ENCODE measurements around the gene PLBD1. TPM values are rescaled to one million over a fixed set of nuclear protein-coding genes. Genes with fewer than 3 reads are reported as not detected.

Gene PLBD1
- total RNA-seq, 1 experiment from 2014 or later: 0.30 TPM

DNA sequence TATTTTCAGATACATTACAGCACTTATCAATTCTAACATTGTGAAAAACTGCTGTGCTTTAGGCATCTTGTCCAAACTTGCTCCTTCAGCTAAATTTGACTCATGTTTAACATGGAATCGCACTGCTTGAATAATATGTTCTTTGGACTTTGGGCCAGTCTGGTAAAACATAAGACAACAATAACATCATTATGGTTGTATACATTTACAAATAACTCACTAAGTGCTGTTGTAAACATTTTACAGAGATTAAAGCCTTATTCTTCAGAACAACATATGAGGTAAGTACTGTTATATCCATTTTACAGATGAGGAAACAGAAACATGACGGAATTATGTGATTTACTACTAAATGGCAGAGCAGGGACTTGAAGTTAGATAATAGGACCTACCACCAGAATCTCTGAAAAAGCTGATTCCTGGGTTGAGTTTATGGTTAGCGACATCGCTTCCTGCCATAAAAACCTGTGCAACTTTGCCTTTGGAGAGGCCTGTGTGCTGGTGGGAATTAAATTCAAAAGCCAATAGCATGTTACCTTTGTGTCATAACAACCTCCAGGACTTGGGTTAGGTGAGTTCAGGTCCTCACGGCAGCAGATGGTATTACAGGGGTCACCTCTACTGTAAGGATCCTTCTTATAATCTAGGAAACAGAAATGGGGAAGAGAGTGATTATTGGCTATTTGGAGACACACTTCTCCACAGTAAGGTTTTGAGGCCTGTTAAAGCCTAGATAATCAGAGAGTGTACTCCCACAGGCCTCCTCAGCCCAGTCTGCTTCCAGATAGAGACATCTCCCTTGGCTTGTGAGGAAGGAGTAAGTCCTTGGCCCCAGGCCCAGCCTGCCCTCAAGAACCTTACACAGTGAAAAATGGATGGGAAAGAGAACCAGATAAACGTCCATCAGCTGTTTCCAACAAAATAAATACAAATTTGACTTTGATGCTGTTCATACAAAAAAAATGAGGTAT is 61.8 kb downstream of the PLBD1 start (continued):
- TF ChIP-seq JUND (IDR thresholded peaks at IDR 0.05): no peak

DNA sequence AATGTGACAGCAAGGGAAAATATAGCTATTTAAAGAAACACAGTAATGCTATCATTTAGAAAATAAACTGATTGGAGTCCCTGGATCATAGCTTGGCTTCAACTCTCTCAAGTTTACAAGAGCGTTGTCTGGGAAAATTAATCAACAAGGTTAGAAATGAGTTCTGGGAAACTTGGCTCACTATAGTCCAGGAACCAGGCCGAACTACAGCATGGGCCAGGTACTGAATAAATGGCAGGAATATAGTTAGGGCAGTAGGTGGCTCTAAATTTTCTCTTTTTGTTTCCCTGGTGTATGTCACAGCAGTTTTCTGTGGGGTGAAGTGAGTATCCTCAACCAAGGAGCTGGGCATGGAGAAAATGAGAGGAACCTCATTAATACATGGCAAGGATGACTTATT is 72.4 kb downstream of the PLBD1 start:
- no peak overlapping the region for H3K4me2 ChIP-seq (ENCODE audit: low read length)
- intact Hi-C loops (cut with micrococcal nuclease): no loop called here
- ChIA-PET POLR2A (no interaction called here), RAD21 (ENCODE audit: low non-redundant PET in 1 of 2, low total read pairs in 2 of 2, uncharacterized antibody in 2 of 2, unreplicated experiment in 2 of 2) (no interaction called here), CTCF (no interaction called here)
- peaks cover 5 to 12% of the 10 kb centered on the region in 2 experiments; a peak in 2 of 4 replicates for H3K36me3 ChIP-seq (ENCODE audit: control insufficient read depth in 1 of 2, insufficient read depth in 2 of 2, low read length in 2 of 2)
- no peaks in the 10 kb centered on the region for H3K9me3 ChIP-seq (ENCODE audit: control insufficient read depth in 1 of 2, insufficient read depth in 1 of 2, low read depth in 1 of 2, low read length in 2 of 2)
- H3K4me1 ChIP-seq (ENCODE audit: control insufficient read depth in 1 of 2, insufficient read depth in 2 of 2, low read length in 2 of 2): no peaks in the 10 kb centered on the region
- no peaks in the 10 kb centered on the region for H3K27me3 ChIP-seq (ENCODE audit: insufficient read depth, low read length)
- H3K9ac ChIP-seq (ENCODE audit: low read length): no peak overlapping the region
- no peaks in the 10 kb centered on the region for H3K79me2 ChIP-seq (ENCODE audit: insufficient read depth, low read length)
- H4K20me1 ChIP-seq (ENCODE audit: insufficient read depth): no peaks in the 10 kb centered on the region
- no TSS peak for BruUV-seq (replicated peaks)
- no peaks in the 10 kb centered on the region for H3K9me2 ChIP-seq (ENCODE audit: insufficient read depth)
- no peak overlapping the region for H3K27ac ChIP-seq (ENCODE audit: low read depth, low read length)
- ATAC-seq (no peak), DNase-seq (ENCODE audit: low read depth, low spot score) (no peak)
- no peak overlapping the region for H2AFZ ChIP-seq (ENCODE audit: low read depth, low read length, poor library complexity, severe bottlenecking)
- H3K4me3 ChIP-seq (replicated peaks in 1 of 2; ENCODE audit: low read depth in 1 of 2, low read length in 2 of 2): no peak overlapping the region
- TF ChIP-seq POLR2AphosphoS5 (IDR thresholded peaks at IDR 0.05; ENCODE audit: low read depth, low read length) (no peak), RAD21 (IDR thresholded peaks at IDR 0.05; ENCODE audit: low read depth) (no peak), ELF1 (IDR thresholded peaks at IDR 0.05; ENCODE audit: borderline replicate concordance, low read depth) (no peak), CBX3 (IDR thresholded peaks at IDR 0.05; ENCODE audit: low read depth) (no peak), SRF (IDR thresholded peaks at IDR 0.05; ENCODE audit: low read depth) (no peak), ZNF274 (IDR thresholded peaks at IDR 0.05; ENCODE audit: low read depth, low read length) (no peak), JUND (IDR thresholded peaks at IDR 0.05) (no peak), EGR1 (IDR thresholded peaks at IDR 0.05; ENCODE audit: low read depth) (no peak), ZFX (IDR thresholded peaks at IDR 0.05) (no peak), CEBPB (IDR thresholded peaks at IDR 0.05; ENCODE audit: low read depth) (no peak), EZH2 (IDR thresholded peaks at IDR 0.05) (no peak)
- TF ChIP-seq, protein P1, sequence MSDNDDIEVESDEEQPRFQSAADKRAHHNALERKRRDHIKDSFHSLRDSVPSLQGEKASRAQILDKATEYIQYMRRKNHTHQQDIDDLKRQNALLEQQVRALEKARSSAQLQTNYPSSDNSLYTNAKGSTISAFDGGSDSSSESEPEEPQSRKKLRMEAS (IDR thresholded peaks at IDR 0.05): no peak
- TF ChIP-seq, protein P2, sequence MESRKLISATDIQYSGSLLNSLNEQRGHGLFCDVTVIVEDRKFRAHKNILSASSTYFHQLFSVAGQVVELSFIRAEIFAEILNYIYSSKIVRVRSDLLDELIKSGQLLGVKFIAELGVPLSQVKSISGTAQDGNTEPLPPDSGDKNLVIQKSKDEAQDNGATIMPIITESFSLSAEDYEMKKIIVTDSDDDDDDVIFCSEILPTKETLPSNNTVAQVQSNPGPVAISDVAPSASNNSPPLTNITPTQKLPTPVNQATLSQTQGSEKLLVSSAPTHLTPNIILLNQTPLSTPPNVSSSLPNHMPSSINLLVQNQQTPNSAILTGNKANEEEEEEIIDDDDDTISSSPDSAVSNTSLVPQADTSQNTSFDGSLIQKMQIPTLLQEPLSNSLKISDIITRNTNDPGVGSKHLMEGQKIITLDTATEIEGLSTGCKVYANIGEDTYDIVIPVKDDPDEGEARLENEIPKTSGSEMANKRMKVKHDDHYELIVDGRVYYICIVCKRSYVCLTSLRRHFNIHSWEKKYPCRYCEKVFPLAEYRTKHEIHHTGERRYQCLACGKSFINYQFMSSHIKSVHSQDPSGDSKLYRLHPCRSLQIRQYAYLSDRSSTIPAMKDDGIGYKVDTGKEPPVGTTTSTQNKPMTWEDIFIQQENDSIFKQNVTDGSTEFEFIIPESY (IDR thresholded peaks at IDR 0.05; ENCODE audit: extremely low read depth, insufficient replicate concordance, low read length): no peak
- TF ChIP-seq, protein P3, sequence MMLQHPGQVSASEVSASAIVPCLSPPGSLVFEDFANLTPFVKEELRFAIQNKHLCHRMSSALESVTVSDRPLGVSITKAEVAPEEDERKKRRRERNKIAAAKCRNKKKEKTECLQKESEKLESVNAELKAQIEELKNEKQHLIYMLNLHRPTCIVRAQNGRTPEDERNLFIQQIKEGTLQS (IDR thresholded peaks at IDR 0.05): no peak
- TF ChIP-seq, protein P4, sequence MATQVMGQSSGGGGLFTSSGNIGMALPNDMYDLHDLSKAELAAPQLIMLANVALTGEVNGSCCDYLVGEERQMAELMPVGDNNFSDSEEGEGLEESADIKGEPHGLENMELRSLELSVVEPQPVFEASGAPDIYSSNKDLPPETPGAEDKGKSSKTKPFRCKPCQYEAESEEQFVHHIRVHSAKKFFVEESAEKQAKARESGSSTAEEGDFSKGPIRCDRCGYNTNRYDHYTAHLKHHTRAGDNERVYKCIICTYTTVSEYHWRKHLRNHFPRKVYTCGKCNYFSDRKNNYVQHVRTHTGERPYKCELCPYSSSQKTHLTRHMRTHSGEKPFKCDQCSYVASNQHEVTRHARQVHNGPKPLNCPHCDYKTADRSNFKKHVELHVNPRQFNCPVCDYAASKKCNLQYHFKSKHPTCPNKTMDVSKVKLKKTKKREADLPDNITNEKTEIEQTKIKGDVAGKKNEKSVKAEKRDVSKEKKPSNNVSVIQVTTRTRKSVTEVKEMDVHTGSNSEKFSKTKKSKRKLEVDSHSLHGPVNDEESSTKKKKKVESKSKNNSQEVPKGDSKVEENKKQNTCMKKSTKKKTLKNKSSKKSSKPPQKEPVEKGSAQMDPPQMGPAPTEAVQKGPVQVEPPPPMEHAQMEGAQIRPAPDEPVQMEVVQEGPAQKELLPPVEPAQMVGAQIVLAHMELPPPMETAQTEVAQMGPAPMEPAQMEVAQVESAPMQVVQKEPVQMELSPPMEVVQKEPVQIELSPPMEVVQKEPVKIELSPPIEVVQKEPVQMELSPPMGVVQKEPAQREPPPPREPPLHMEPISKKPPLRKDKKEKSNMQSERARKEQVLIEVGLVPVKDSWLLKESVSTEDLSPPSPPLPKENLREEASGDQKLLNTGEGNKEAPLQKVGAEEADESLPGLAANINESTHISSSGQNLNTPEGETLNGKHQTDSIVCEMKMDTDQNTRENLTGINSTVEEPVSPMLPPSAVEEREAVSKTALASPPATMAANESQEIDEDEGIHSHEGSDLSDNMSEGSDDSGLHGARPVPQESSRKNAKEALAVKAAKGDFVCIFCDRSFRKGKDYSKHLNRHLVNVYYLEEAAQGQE (IDR thresholded peaks at IDR 0.05; ENCODE audit: low read depth): no peak
